ENCODE data around the gene SPECC1.
"Not testable (repeated sequence)": the region's sequence is repeated elsewhere in the genome, so short reads cannot be mapped to it uniquely, and the experiment has no call there.

The SPECC1 gene

GRCh38 chr17:20096430-20096829 lies 87.3 kb downstream of the SPECC1 start:
- H3K4me3 ChIP-seq (ENCODE audit: low read depth in 1 of 2, low read length in 1 of 2) = no peak overlapping the region
- H3K9me3 ChIP-seq = no peaks in the 10 kb centered on the region
- no peak overlapping the region for H3K27ac ChIP-seq
- H3K36me3 ChIP-seq = peaks cover 23% of the 10 kb centered on the region
- H3K4me1 ChIP-seq (ENCODE audit: control insufficient read depth in 1 of 2, insufficient read depth in 1 of 2, low read depth in 1 of 2, low read length in 1 of 2) = peaks cover 0 to 5% of the 10 kb centered on the region in 2 experiments
- no peak for TF ChIP-seq CTCF (IDR thresholded peaks at IDR 0.05)
- H3K27me3 ChIP-seq = no peaks in the 10 kb centered on the region

- Histone ChIP-seq H3K36me3 (peaks cover 27% of the 10 kb centered on the region), H3K9me3 (no peaks in the 10 kb centered on the region), H3K4me1 (ENCODE audit: control insufficient read depth in 1 of 2, insufficient read depth in 1 of 2, low read depth in 1 of 2, low read length in 1 of 2) (peaks cover 0 to 5% of the 10 kb centered on the region in 2 experiments), H3K27ac (no peak overlapping the region), H3K4me3 (ENCODE audit: low read depth in 1 of 2, low read length in 1 of 2) (no peak overlapping the region), H3K27me3 (no peaks in the 10 kb centered on the region)
- no peak for TF ChIP-seq CTCF (IDR thresholded peaks at IDR 0.05)
Observed at GRCh38 chr17:20097330-20097729, 88.2 kb downstream of the SPECC1 start.

- no peak overlapping the region for H3K27ac ChIP-seq
- no peak for TF ChIP-seq CTCF (IDR thresholded peaks at IDR 0.05)
- peaks cover 29% of the 10 kb centered on the region for H3K36me3 ChIP-seq
Observed at GRCh38 chr17:20098314-20098713, 89.2 kb downstream of the SPECC1 start.

GRCh38 chr17:20100806-20101205 lies 91.6 kb downstream of the SPECC1 start:
- not testable (repeated sequence) for H3K4me1 ChIP-seq (ENCODE audit: control insufficient read depth in 1 of 2, insufficient read depth in 1 of 2, low read depth in 1 of 2, low read length in 1 of 2); H3K4me3 ChIP-seq (ENCODE audit: low read depth in 1 of 2, low read length in 1 of 2); H3K27me3 ChIP-seq; H3K27ac ChIP-seq; H3K9me3 ChIP-seq
- peaks cover 29% of the 10 kb centered on the region for H3K36me3 ChIP-seq

More at GRCh38 chr17:20098314-20098713, 89.2 kb downstream of the SPECC1 start:
- Histone ChIP-seq H3K4me3 (ENCODE audit: low read depth in 1 of 2, low read length in 1 of 2) (no peak overlapping the region), H3K9me3 (no peaks in the 10 kb centered on the region), H3K27me3 (no peaks in the 10 kb centered on the region), H3K4me1 (ENCODE audit: control insufficient read depth in 1 of 2, insufficient read depth in 1 of 2, low read depth in 1 of 2, low read length in 1 of 2) (peaks cover 0 to 5% of the 10 kb centered on the region in 2 experiments)

GRCh38 chr17:20103454-20104446 lies 94.6 kb downstream of the SPECC1 start:
- Histone ChIP-seq H3K9me3 (no peaks in the 10 kb centered on the region), H3K4me1 (ENCODE audit: control insufficient read depth in 1 of 2, insufficient read depth in 1 of 2, low read depth in 1 of 2, low read length in 1 of 2) (peaks cover 0 to 5% of the 10 kb centered on the region in 2 experiments), H3K36me3 (peaks cover 7% of the 10 kb centered on the region), H3K27ac (no peak overlapping the region), H3K27me3 (no peaks in the 10 kb centered on the region), H3K4me3 (ENCODE audit: low read depth in 1 of 2, low read length in 1 of 2) (no peak overlapping the region)
- no peak for TF ChIP-seq CTCF (IDR thresholded peaks at IDR 0.05)
